Measurements from ENCODE around the gene LIPC.

LIPC gene

DNA sequence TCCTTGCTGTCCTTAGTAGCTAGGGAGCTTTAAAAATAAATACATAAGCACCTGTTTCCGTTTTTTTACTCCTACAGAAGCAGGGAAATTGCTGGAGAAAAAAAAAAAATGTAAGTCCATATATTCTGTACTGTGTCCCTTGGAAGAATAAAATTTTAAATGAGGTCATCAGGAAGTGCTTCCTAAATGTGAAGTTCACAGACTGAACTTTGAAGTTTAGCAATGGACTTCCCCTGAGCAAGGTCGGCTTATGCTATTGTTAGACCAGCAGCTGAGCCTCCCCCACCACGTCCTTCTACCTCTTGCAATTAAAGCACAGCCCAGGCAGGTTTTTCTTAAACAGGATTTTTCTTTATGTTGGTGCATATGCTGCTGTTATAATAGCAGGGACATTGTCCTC is 26.3 kb downstream of the LIPC start:
- DNase-seq (ENCODE audit: low read depth): no peak

DNA sequence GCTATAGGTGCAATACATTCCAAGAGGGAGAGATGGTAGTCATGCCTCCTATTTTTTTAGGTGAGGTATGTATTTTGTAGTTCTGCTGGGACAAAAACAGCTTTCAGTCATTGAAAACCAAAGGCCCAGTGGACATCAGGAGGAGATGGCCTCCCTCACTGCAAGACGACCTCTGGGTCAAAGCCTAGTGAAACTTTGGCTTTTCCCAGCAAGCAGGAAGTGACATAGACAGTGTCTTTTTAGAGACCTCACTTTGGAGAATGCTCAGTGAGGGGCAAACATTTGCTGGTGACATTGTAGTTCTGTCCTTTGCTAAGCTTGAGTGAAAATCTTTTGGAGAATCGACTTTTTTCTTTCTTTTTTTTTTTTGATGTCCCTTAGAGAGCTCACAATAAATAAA is 27.3 kb downstream of the LIPC start:
- DNase-seq (ENCODE audit: low read depth): no peak

DNA sequence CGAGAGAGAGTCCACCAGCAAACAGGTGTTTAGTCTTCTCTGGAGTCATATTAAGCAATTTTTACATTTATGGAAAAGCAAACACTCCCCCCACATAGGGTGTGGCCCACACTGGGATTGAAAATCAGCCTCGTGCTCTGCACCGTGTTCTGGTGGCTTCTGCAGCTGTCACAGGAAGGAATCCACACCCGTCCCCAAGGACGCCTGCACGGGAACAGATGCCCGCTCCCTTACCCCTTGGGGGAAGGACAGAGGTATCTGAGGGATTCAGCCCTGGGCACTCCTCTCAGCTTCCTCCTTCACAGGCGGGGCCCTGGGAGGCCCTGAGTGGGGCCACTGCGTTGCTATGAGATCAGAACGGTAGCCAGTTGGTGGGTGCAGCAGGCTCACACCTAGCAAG is 27.8 kb downstream of the LIPC start:
- no peak for DNase-seq (ENCODE audit: low read depth)

DNA sequence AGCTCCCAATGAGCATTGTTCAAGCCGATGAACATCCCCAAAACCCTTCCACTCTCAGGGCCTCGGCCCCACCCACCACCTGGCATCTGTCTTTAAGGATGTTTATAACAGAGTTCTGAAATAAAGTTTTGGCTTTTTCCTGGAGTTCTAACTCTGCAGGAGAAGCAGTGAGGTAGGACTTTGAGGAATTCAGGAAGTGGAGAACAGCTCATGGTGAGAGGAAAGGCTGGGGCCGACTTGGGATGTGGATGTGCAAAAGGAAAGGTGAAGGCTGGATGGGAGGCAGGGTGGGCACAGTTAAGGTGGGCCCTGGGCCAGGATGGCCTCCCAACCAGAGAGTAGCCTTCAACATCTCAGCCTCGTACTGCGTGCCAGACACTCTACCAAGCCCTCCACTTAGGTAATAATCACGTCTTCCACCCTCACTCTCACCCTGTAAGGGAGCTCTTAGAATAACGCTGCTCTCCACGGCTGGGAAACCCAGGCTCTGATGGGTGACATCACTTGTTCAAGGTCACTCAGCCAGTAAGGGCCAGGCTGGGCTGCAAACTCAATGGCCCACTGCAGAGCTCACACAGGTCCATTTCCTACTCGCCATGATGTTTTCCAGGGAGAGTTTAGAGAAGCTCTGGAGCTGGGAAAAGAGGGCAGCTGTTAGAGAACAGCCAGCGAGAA is 28.5 kb downstream of the LIPC start:
- DNase-seq (ENCODE audit: low read depth): no peak

DNA sequence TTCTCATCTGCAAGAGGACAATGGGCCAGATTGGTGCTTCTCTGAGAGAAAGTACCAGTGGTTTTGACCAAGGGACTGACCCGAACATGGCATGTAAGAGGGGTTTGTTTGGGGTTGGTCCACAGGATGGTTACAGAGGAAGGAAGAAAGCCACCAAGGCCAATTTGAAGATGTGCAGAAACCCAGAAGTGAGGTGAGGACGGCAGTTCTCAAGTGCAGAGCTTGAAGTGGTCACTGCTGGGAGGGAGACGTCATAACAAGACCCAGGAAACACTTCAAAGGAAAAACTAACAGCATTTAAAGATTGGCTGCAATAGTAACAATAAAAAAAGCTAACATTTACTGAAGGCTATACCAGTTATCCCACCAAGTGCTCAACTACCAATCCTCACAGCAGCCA is 29.1 kb downstream of the LIPC start:
- DNase-seq (ENCODE audit: low read depth): no peak

DNA sequence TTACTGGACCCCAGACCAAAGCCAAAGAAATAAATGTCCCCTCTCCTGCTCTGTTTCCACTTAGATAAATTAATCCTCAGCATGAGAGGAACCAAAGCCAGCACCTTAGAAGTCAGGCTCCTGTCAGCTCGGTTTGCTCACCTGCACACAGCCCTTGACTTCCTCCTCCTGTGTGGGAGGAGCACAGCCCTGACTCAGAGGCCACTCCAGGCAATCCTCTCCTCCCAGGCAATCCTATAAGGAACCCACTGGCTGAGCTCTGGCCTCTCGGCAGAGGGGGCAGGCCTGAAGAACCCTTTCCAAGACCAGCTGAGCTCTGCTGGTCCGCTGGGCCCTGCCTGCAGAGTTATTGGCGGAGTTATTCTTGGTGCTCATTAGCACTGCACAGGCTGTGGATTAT is 30.8 kb downstream of the LIPC start:
- DNase-seq (ENCODE audit: low read depth): no peak

DNA sequence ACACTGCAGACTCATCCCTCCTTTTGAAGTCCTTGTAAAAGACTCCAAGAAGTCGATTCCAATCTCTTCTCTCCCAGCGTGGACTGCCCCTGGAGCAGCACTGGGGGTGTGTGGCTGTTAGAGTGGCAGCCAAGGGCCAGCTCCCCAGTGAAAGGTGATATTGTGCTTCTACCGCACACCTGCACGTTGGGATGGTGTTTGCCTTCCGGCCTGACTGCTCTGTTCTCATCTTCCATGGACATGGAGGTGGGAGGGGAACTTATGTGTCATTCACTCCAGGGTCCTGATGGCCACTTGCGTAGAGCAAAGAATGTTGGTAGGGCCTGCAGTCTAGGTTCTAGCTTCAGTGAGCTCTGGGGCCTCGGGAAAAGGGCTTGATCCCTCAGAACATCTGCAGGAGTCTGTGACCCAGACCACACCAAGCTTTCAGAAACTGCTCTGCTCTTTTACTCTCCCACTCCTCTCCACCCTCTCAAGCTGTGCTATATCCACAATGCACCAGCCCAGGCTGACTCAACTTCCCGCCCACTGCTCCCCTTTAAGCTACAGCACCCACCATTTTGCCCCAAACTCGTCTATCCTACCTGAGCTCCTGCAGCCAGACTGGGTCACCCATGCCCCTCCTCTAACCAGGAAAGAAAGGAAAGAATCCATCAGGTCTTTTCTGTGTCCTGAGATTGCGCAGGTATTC is 31.3 kb downstream of the LIPC start:
- DNase-seq (ENCODE audit: low read depth): no peak

DNA sequence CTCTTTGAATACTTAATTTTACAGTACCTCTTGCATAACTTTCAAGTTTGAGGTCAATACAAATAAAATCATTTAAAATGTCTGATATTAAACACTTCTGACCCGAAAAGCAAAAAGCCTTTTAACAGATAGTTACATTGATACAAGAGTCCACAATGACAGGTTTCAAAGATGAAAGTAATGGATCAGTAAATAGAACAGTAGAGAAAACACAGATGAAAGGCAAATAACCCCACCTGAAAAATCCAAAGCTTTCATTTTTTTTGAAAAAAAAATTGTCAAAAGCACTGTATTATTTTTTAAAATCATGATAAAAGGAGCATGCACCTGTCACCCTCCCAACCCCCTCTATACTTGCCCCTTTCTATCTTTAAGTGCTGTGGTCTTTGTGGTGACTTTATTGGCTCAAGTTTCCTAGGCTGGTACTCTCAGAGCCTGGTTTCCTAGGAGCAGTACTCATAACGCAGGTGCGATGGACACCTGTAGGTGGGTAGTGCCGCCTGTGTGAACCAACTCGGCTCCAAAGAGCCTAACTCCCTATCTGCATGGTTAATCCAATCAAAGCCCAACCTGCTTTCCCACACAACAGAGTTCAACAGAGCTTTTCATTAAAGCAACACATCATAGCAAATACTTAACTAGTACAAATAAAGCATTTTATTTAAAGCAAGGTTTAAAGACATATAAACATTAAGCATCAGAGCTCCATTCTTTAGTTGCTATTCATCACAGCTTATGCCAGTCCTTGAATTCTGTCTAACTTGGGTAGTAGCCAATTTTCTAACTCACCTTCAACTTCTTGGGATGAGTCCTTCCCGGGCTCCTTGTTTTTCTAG is 32.2 kb downstream of the LIPC start:
- DNase-seq (ENCODE audit: low read depth): no peak

DNA sequence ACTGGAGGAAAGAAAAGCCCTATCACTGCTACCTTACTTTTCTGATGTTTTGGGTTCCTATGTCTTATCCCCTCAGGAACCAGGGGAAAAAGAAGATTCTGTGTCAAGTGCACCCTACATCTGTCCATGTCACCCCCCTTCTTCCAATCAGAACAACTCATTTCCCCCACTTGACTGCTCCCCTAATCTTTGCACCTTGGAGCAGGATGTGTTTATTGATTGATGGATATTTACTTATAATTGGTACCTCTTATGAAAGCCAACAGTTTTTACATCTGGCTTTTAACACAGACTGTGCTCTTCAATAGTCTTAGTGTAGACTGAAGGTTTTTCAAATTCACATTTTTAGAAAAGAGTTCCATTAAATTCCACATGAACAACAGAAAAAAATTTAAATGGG is 33.3 kb downstream of the LIPC start:
- no peak for DNase-seq (ENCODE audit: low read depth)

DNA sequence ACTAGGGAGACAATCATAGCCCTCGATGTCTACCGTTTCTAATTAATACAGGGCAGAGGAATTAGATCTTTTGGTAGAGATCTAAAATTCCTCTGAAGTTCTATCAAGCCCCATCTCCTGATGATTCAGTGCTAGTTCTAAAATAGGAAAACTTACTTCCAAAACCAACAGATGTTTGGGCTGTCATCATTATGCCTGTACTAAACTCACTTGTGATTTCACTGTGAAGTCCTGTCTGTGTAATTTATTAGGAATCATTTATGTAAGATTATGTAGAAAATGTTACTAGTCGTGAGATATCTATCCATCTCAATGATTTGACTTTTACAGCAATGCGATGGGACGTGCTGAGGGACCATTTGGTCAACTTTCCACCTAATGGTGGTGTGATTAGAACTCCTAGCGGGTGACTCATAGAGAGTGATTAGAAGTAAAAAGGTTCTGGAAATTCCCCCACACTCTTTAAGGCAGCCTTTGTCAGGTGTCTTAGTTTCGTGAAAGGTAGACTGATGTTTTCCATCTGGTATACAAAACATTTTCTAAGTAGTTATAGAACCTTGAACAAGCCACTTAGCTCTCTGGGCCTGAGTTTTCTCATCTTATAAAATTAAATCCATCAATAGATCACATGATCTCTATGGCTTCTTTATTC is 34.2 kb downstream of the LIPC start:
- DNase-seq (ENCODE audit: low read depth): no peak

DNA sequence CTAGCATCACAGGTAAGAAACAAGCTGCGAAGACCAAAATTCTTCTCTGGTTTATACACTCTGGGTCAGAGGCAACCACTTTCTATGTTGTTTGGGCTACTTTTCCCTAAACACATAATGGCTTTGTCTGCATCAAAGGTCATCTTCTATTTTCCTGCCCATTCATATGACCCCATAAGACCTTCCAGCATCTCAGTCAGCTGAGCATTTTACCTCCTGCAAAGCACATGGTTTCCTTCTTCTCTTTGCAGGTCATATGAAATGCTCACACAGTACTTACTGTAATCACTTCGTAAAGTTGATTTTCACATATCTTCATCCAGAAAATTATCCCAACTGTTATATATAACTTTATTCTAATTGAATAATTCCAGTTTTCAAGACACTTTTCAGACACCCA is 34.8 kb downstream of the LIPC start:
- DNase-seq (ENCODE audit: low read depth): no peak

DNA sequence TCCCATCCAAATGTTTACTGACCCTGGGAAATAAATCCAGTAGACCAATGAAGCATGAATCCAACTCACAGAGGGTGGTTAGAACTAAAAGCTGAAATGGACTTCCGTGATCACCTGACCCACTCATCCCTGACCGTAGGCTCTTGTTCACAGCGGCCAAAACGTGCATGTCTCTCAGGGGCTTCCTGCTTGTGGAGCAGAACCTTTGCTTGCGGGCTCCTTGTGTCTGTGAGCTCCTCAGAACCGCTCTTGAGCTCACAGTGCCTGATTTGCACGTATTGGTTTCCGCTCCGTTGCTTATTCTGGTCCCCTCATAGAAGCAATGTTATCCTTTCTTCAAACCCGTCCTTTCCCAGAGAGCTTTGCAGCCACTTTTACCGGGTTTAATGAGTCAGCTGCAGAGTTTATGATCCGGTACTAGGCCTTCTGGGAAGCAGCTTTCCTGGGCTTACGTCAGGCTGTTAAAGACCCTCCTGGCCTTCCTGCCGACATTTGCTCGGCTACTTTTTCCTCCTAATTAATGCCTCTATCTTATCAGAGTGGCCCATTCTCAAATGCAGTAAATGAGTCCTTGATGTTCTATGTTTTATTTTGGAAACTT is 35.4 kb downstream of the LIPC start:
- DNase-seq (ENCODE audit: low read depth): no peak

DNA sequence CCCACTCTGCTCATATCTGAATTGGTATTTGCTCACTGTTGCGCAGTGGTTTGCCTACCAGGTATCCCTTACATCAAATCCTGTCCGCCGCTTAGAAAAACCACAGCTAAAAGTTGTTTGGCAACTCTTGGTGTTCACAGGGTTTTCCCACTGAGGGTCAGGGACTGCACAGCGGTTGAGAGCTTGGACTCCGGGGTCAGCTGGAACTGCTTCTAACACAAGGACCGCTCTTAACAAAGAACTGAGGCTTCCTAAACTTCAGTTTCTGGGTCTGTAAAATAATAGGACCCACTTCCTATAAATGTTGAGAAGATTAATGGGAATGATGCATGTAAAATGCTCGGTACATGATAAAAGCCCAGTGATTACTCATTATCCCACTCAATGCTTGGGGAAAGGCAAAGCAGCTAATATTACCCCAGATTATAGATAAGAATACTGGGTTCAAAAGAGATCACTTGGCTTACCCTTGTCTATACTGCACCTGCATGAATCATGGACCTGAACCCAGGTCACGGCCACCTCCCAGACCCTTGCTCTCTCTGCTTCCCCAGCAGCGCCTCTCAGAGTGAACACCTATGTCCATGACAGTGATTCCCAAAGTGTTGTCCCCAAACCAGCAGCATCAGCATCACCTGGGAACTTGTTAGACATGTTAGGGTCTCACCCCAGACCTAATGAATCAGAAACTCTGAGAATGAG is 36.1 kb downstream of the LIPC start:
- no peak for DNase-seq (ENCODE audit: low read depth)

DNA sequence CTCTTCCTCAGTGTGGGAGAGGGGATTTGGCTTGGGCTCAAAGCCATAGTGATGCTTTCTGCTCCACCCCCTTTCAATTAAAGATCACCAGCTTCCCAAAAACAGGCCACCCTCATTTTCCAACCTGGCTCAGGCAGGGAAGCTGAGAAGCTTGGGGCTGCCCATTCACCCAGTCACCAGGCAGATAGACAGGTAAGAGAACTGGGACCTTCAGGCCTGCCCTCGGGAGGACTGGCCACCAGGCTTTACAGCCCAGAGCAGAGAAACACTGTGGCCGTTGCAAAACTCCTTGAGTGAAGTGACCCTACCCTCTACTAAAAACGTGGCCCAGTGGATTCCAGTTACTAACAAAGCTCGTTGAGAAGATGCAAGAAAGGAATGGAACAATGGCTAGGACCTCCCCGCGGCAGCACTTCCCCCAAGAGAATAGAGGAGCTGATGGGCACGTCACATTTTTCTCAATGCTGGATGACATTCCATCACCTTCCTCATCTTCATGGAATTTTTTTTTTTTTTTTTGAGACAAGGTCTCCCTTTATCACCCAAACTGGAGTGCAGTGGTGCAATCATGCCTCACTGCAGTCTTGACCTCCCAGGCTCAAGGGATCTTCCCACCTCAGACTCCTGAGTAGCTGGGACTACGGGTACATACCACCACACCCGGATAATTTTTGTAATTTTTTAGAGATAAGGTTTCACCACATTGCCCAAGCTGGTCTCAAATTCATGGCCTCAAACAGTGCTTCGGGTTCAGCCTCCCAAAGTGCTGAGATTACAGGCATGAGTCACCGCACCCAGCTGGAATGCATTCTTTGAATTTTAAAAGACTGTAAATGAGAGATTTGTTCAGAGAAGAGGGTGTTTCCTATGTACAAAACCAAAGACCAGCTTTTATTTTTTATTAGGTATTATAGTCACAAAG is 37.9 kb downstream of the LIPC start:
- DNase-seq (ENCODE audit: low read depth): no peak

DNA sequence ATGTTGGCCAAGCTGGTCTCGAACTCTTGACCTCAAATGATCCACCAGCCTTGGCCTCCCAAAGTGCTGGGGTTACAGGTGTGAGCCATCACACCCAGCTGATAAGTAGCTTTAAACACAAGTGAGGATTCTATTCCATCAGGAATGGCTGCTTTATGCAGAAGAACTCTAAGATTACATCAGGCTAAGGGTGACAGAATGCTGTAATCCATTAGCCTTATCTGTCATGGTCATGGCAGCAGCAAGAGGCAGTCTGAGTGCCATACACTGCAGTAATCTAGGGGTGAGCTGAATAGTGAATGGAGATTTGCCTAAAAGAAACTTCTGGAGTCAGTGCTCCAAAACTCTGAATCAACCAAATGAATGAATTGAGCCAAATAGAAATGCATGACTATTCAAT is 39.6 kb downstream of the LIPC start:
- no peak for DNase-seq (ENCODE audit: low read depth)

DNA sequence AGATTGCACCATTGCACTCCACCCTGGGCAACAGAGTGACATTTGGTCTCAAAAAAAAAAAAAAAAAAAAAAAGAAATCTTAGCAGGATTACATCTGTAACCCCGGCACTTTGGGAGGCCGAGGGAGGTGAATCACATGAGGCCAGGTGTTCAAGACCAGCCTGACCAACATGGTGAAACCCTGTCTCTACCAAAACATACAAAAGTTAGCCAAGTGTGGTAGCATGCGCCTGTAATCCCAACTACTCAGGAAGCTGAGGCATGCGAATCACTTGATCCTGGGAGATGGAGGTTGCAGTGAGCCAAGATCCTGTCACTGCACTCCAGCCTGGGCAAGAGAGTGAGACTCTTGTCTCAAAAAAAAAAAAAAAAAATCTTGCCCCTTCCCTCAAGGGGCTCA is 40.4 kb downstream of the LIPC start:
- no peak for DNase-seq (ENCODE audit: low read depth)

DNA sequence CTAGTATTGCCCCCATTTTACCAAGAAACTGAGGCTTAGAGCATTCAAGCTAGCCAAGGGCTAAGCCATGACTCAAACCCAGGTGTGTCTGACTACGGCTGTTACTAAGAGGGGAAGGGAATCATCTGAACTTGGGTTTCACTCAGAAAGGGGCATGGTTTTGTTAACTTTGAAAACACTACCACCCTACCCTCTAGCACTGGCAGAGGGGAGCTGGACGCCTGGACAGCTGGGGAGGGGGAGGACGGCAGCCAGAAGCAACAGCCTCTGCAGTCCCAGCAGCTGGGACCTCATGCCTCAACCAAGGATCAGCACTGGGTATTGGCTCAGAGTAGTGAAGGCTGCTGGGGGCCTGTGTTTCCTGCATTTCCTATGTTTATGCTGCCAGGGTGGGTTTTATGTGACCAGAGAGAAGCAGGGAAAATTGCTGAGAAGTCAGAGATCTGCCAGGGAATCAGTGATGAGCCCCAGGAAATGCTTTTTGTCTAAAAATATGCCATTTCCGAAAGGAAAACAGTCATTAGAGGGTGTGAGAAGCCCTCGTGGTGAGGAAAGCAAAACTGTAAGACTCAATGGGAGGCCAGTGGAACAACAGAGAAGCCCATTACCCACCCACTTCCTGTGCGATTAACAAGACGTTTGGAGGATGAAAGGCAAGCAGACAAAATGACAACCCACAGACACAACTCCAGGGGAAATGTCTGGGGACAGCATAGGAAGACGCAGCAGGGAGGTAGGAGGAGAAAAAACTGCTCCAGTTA is 41.2 kb downstream of the LIPC start:
- DNase-seq (ENCODE audit: low read depth): no peak

DNA sequence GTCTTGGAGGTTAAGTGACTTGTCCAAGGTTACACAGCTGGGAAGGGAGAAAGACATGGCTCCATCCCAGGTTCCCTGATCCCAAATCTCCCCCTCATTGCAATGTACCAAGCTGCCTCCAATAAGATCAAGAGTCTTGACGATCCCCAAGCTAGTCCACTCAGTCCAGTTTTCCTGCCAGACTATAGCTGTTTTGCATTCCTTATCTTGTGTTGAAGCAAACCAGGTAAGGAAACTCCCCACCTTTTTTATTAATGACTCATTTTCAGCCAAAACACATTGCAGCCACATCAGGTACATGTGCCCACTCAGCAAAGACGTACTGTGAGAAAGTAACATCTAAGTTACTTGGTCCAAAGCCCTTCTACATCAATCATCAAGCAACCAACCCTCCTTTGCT is 41.9 kb downstream of the LIPC start:
- DNase-seq (ENCODE audit: low read depth): no peak

DNA sequence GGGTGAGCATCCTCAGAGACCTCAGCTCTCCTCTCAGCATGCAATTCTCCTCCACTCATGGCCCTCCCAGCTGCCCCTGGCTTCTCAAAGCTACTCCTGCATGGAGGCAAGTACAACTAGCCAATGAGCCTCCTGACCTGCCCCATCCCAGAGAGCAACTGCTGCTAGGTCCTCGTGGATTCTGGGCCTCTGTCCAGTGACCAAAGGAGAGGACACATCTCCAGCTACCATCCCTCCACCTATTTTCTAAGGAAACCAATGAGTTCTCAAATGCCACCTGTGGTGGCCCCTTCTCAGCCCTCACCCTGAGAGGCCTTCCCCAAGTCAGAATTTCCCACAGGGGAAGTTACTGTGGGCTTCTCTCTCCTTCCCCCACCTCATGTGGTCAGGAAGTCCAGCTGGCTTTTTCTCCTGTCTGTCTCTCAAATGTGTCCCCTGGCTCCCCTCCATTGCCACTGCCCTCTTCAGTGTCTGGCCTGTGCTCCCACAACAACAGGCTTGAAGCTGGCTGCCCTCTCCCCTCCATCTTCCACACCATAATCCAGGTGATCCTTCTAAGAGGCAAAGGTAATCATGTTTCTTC is 43.0 kb downstream of the LIPC start:
- DNase-seq (ENCODE audit: low read depth): no peak
